GM03348 (cell line): ENCODE data around the gene SIRPB1.
"Not testable (repeated sequence)": the region's sequence is repeated elsewhere in the genome, so short reads cannot be mapped to it uniquely, and the experiment has no call there.

Source experiments
- DNase-seq: peaks from one replicate; pipeline ENCODE4 v3.0.0; 2012; ENCODE audit warnings: low spot score

The SIRPB1 gene

DNA sequence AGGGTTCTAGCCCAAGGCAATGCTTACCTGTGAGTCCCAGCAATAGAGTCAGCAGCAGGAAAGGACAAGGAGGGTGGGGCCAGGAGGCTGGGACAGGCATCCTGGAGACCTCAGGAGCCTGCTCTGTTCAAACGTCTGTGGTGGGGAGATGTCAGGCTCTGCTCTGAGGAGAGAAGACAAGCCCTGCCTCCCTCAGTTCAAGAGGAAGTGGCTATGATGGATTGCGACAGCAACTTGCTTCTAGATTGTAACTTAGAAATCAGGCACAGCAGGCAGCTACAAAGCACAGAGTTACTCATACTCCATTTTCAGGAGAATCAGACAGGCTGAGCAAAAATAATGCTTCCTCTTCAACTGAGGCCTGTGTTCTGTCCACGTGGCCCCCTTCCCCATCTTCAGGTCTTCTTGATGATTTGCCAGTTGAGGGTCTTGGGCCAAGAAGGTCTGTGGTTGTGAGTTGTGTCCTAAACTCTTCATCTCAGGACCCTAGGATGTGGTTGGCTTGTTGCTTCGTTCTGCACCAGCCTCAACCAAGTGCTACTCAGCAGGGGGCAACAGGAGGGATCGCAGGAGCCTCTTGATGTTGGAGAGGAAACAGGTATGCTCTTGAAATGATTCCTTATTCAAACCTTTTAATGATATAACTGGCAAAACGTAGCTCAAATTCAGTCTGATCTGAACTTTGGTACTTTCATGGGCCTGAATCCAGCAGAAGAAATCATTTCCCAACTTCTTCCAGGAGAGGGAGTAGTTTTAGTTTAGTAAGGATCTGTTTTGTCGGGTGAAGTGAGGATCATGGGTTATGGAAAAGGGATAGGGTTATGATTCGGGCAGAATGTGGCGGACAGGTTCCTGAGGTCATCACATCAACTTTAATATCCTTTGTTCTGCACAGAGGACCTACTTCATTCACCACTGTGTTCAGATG lies 31.0 kb downstream of the SIRPB1 start:
- DNase-seq = no peak

DNA sequence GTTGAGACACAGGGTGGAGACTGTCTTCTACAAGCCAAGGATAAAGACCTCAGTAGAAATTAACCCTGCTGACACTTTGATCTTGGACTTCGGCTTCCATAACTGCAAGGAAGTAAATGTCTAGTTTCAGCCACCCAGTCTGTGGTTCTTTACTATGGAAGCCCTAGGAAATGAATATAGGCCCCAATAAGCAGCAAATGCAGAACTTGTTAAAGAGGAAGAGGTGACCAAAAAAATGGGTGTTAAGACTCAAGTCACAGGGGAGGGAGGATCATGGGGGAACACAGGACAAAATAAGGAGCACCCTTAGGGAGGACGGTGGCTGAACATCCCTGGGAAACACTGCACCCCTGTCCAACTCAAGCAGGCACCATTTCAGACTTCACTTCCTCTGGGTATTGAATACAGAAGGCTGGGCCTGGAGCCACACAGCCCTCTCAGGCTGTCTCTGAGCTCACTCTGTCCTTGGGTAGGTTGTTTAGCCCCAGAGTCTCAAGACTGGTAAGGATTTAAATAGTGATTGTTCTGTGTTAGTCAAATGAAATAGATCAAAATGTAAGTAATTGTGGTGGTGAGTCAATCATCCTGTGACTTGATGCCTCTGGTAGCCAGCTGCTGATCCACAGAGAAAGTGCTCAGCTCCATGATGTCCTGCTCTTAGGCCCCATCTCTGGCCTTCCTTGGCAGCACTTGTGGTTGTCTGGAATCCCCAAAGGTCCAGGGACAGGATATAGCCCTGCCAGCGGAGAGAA lies 31.9 kb downstream of the SIRPB1 start:
- no peak for DNase-seq

- no peak for DNase-seq
Observed at GRCh38 chr20:1579488-1579887, 40.3 kb downstream of the SIRPB1 start.

GRCh38 chr20:1577906-1578305 lies 41.9 kb downstream of the SIRPB1 start:
- peak; percentile 0 for DNase-seq

- peak; percentile 0 for DNase-seq
Observed at GRCh38 chr20:1577313-1577712, 42.5 kb downstream of the SIRPB1 start.

DNA sequence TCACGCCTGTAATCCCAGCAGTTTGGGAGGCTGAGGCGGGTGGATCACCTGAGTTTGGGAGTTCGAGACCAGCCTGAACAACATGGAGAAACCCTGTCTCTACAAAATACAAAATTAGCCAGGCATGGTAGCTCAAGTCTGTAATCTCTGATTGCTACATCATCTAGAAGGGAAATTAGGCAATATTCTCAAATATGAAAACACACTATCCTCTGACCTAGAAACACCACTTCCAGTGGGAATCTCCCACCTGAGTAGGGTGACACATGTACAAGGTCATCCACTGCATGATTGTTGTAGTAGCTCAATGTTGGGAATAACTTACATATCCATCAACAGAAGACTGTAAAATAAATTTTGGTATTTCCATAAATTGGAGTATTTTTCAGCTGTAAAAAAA lies 43.2 kb downstream of the SIRPB1 start:
- peak; percentile 1 for DNase-seq

GRCh38 chr20:1576003-1576402 lies 43.8 kb downstream of the SIRPB1 start:
- not testable (repeated sequence) for DNase-seq

DNA sequence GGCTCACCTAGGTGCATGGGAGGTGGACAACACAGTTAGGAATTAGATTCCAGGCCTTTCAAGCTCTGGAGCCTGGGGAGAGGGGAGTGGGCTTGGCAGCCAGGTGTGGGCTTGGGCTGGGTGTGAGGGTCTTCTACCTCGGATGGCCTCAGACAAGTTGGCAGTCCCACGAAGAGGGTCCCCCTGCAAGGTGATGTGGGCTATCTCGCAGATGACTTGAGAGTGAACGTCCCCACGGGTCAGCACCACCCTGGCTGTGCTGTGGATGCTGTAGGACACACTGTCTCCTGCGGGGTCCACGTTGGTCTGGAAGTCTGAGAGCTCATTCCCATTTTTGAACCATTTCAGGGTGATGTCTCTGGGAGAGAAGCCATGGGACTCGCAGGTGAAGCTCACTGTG lies 48.2 kb downstream of the SIRPB1 start:
- DNase-seq = not testable (repeated sequence)
